ENCODE results near the gene TDP1.

- no peak for TF ChIP-seq CTCF (IDR thresholded peaks at IDR 0.05)
- TF ChIP-seq POLR2AphosphoS5 (IDR thresholded peaks at IDR 0.05), result no peak
- no peak for TF ChIP-seq POLR2A (IDR thresholded peaks at IDR 0.05)
These were observed 46.8 kb upstream of the TDP1 start for GRCh38 chr14:89908712-89909450.

All from transverse colon (tissue), 4 donors.